Measurements from ENCODE around the gene XRCC1. TPM values are rescaled to one million over a fixed set of nuclear protein-coding genes. Genes with fewer than 3 reads are reported as not detected.

Gene XRCC1
- total RNA-seq, 6 experiments from 2014 or later = 5.5 to 8.4 (median 7.5) TPM

DNA sequence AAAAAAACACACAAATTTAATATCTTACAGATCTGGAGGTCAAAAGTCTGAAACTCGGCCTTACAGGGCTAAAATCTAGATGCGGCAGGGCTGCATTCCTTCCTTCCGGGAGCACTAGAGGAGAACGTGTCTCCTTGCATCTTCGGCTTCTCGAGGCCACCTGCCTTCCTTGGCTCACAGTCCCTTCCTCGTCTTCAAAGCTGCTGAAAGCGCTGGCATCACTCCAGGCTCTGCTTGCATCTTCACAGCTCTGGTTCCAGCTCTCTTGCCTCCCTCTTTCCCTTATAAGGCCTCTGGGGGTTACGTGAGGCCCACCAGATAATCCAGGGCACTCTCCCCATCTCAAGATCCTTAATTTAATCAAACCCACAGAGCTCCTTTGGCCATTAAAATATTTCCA, 10.5 kb downstream of the XRCC1 start:
- WGBS (ENCODE audit: insufficient coverage, low coverage, low lambda C conversion rate, missing lambda C conversion rate) = 71% methylated on average over 6 of the region's 9 CpGs
- ATAC-seq = no peak
- TF ChIP-seq POLR2A (IDR thresholded peaks at IDR 0.05) = no peak
- TF ChIP-seq, protein P1, sequence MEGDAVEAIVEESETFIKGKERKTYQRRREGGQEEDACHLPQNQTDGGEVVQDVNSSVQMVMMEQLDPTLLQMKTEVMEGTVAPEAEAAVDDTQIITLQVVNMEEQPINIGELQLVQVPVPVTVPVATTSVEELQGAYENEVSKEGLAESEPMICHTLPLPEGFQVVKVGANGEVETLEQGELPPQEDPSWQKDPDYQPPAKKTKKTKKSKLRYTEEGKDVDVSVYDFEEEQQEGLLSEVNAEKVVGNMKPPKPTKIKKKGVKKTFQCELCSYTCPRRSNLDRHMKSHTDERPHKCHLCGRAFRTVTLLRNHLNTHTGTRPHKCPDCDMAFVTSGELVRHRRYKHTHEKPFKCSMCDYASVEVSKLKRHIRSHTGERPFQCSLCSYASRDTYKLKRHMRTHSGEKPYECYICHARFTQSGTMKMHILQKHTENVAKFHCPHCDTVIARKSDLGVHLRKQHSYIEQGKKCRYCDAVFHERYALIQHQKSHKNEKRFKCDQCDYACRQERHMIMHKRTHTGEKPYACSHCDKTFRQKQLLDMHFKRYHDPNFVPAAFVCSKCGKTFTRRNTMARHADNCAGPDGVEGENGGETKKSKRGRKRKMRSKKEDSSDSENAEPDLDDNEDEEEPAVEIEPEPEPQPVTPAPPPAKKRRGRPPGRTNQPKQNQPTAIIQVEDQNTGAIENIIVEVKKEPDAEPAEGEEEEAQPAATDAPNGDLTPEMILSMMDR (IDR thresholded peaks at IDR 0.05) = no peak

DNA sequence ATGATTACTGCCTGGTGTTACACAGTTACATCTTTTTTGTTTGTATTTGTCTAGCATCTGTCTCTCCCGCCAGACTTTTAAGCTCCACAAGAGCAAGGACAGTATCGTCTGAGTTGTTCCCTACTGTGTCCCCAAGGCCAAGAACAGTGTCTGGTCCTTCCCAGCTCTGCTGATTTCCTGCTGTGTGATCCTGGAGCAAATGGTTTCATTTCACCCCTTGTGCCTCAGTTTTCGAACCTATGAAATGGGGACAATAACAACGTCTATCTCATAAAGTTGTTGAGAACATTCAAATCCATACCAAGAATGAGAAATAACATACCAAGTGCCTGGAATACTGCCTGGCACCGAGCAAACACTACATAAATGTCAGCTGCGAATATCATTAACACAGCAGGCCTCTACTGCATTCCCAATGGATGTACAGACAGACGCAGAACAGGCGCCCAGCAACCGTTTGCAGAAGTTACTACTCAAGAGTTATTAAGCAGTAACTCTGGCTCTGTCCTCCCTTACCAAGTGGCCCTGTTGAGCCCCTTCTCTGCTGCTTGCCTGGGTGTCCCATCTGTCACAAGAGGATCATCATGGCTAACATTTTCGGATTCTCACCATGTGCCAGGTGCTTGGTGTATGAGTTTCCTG, 11.4 kb downstream of the XRCC1 start:
- TF ChIP-seq POLR2A (IDR thresholded peaks at IDR 0.05) = no peak
- TF ChIP-seq, protein P1 (IDR thresholded peaks at IDR 0.05) = no peak
- ATAC-seq = no peak
- 90% methylated on average over 10 of the region's 10 CpGs for WGBS (ENCODE audit: insufficient coverage, low coverage, low lambda C conversion rate, missing lambda C conversion rate)
- Histone ChIP-seq H3K9me3 (no peaks in the 10 kb centered on the region), H3K4me1 (no peaks in the 10 kb centered on the region), H3K27ac (no peak overlapping the region), H3K4me3 (no peak overlapping the region), H3K36me3 (no peaks in the 10 kb centered on the region), H3K27me3 (no peaks in the 10 kb centered on the region)
- no peak for DNase-seq
- intact Hi-C loops (cut with DNase I) = no loop called here

More for the DNA sequence above, 10.5 kb downstream of the XRCC1 start:
- H3K27ac ChIP-seq = no peak overlapping the region
- no peaks in the 10 kb centered on the region for H3K9me3 ChIP-seq
- no peak for DNase-seq
- no peak overlapping the region for H3K4me3 ChIP-seq
- intact Hi-C loops (cut with DNase I) = no loop called here
- H3K36me3 ChIP-seq = no peaks in the 10 kb centered on the region
- H3K4me1 ChIP-seq = no peaks in the 10 kb centered on the region
- no peaks in the 10 kb centered on the region for H3K27me3 ChIP-seq

DNA sequence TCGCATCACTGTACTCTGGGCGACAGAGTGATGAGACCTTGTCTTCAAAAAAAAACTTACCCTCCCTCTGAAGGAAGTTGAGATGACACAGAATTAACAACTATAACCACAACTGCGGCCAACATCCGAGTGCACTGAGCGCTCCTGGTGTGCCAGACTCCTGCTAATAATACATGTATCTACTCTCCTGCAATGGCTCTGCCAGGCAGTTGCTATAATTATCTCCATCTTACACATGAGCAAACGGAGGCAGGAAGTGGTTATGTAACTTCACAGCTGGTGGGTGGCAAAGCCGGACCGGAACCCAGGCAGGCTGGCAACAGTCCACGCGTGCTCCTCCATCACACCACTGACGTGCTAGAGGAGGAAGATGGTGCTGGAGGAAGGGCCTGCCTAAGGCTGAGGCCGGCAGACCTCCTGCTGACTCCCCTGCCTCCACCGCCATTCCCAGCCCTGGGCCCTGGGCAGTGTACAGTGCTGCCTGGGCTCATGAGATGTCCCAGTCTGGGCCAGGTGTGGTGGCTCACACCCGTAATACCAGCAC, 12.6 kb downstream of the XRCC1 start:
- 47% methylated on average over 8 of the region's 14 CpGs for WGBS (ENCODE audit: insufficient coverage, low coverage, low lambda C conversion rate, missing lambda C conversion rate)
- Histone ChIP-seq H3K27ac (peak overlapping the region in 1 of 3 donors; percentile 10), H3K9me3 (no peaks in the 10 kb centered on the region), H3K4me3 (no peak overlapping the region), H3K36me3 (no peaks in the 10 kb centered on the region), H3K27me3 (no peaks in the 10 kb centered on the region), H3K4me1 (no peaks in the 10 kb centered on the region)
- no peak for TF ChIP-seq POLR2A (IDR thresholded peaks at IDR 0.05)
- TF ChIP-seq, protein P1 (IDR thresholded peaks at IDR 0.05) = no peak
- peak; percentile 65 to 78 (median 69) for ATAC-seq
- peak; percentile 63 to 72 (median 69) for DNase-seq
- intact Hi-C loops (cut with DNase I) = no loop called here

DNA sequence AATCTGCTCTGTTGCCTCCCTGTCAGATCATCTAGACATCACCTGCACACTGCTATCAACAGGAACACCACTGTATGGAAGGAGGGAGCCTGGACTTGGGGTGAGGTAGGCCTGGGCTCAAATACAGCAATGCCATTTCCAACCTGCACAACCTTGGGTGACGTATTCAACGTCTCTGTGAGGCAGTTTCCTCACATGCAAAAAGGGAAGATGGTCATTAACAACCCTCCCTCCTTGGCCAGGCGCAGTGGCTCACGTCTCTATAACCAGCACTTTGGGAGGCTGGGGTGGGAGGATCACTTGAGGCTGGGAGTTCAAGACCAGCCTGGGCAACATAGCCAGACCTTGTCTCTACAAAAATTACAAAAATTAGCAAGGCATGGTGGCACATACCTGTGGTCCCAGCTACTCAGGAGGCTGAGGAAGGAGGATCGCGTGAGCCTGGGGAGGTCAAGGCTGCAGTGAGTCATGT, 13.1 kb downstream of the XRCC1 start:
- Histone ChIP-seq H3K4me3 (no peak overlapping the region), H3K4me1 (no peaks in the 10 kb centered on the region), H3K27me3 (no peaks in the 10 kb centered on the region), H3K27ac (no peak overlapping the region), H3K36me3 (no peaks in the 10 kb centered on the region), H3K9me3 (no peaks in the 10 kb centered on the region)
- intact Hi-C loops (cut with DNase I) = no loop called here
- WGBS (ENCODE audit: insufficient coverage, low coverage, low lambda C conversion rate, missing lambda C conversion rate) = 89% methylated on average over 3 of the region's 6 CpGs
- TF ChIP-seq, protein P1 (IDR thresholded peaks at IDR 0.05) = no peak
- no peak for TF ChIP-seq POLR2A (IDR thresholded peaks at IDR 0.05)
- DNase-seq (no peak), ATAC-seq (no peak)

All from right lobe of liver (tissue), 6 donors.